Testis (tissue), 3 donors: Measurements from ENCODE around the gene PLXDC2. TPM values are rescaled to one million over a fixed set of nuclear protein-coding genes. Genes with fewer than 3 reads are reported as not detected.

Experiments used
- DNase-seq: peaks from one replicate; pipeline ENCODE4 v3.0.0-alpha.2; 2019
- H3K27ac ChIP-seq, 2 donors: fragments of 200-600 bp; sonication (generic); one replicate each; pipeline ENCODE4 v1.5.1; 2019
- H3K27me3 ChIP-seq: fragments of 200-600 bp; sonication (generic); one replicate; pipeline ENCODE4 v1.5.1; 2019
- H3K36me3 ChIP-seq: fragments of 200-600 bp; sonication (generic); one replicate; pipeline ENCODE4 v1.5.1; 2017; ENCODE audit warnings: low read depth; ENCODE audit errors: missing control alignments
- H3K4me1 ChIP-seq: fragments of 200-600 bp; sonication (generic); one replicate; pipeline ENCODE4 v1.5.1; 2019
- H3K4me3 ChIP-seq, 2 donors: fragments of 200-600 bp; sonication (generic); one replicate each; pipeline ENCODE4 v1.5.1; 2017 to 2019
- H3K9me3 ChIP-seq: fragments of 200-600 bp; sonication (generic); one replicate; pipeline ENCODE4 v1.5.1; 2017
- POLR2A ChIP-seq: fragments of 450-650 bp; IDR thresholded peaks from one replicate; pipeline ENCODE4 v1.6.1; 2017; ENCODE audit warnings: antibody characterized with exemption, mild to moderate bottlenecking, moderate library complexity
- WGBS, 2 donors: methylation state at CpG; one replicate each; pipeline ENCODE4 v1.1.5; 2018; 5-methylcytosine and 5-hydroxymethylcytosine counted together
- intact Hi-C: fragments of 100-400 bp; cut with DNase I; formaldehyde crosslinking; loops from one replicate; pipeline ENCODE4 v1.15.1; 2023; ENCODE audit warnings: low total_unique reads
- polyA plus RNA-seq: library from polyadenylated mRNA; stranded (reverse); fragments of 350-450 nt; fragmentation: Illumina TruSeq; extraction: RNeasy Lipid Tissue Mini Kit (QIAGEN cat#74804); gene quantifications from one replicate; pipeline ENCODE4 v1.2.3, GENCODE V29; 2014; ENCODE audit warnings: low read depth, low replicate concordance; ENCODE audit not compliant: insufficient read depth
- total RNA-seq, 2 donors: library from RNA; depleted of rRNA; stranded (reverse); fragments of >200 nt; gene quantifications; one replicate each; pipeline ENCODE4 v1.2.3, GENCODE V29; 2016
- TF ChIP-seq, protein P1 (sequence below), 3 experiments: fragments of 450-650 bp in 2 of 3; fragments of 200-600 bp in 1 of 3; sonication (generic) in 1 of 3; IDR thresholded peaks; one replicate each; pipeline ENCODE4 v1.5.1; 2016 to 2019; ENCODE audit warnings: antibody characterized with exemption in 3 of 3, mild to moderate bottlenecking in 2 of 3, moderate library complexity in 1 of 3

The PLXDC2 gene
- total and polyA plus RNA-seq, 3 donors from 2014 or later, result 27.5 to 81.7 (median 53.6) TPM

DNA sequence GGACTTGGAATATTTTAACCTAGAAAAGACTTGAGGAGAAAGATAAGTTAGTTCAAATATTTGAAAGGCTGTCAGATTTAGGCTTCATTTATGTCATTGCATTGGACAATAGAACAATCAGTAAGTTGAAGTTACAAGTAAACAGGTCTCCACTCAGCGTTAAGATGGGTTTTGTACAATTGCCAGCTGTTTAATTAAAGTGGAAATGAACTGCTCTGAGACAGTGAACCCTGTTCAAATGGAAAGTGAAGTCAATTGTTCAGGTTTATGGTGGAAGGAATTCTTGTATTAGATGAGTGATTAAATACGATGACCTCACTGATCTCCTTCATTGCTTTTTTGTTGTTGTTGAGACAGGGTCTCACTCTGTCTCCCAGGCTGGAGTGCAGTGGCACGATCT lies 151.7 kb downstream of the PLXDC2 start:
- H3K4me3 ChIP-seq, result no peak overlapping the region
- H3K27me3 ChIP-seq, result no peaks in the 10 kb centered on the region
- no peaks in the 10 kb centered on the region for H3K9me3 ChIP-seq
- no peak for DNase-seq
- TF ChIP-seq POLR2A, result no peak
- TF ChIP-seq, protein P1, sequence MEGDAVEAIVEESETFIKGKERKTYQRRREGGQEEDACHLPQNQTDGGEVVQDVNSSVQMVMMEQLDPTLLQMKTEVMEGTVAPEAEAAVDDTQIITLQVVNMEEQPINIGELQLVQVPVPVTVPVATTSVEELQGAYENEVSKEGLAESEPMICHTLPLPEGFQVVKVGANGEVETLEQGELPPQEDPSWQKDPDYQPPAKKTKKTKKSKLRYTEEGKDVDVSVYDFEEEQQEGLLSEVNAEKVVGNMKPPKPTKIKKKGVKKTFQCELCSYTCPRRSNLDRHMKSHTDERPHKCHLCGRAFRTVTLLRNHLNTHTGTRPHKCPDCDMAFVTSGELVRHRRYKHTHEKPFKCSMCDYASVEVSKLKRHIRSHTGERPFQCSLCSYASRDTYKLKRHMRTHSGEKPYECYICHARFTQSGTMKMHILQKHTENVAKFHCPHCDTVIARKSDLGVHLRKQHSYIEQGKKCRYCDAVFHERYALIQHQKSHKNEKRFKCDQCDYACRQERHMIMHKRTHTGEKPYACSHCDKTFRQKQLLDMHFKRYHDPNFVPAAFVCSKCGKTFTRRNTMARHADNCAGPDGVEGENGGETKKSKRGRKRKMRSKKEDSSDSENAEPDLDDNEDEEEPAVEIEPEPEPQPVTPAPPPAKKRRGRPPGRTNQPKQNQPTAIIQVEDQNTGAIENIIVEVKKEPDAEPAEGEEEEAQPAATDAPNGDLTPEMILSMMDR (IDR thresholded peaks at IDR 0.05), result no peak
- 77 to 79% methylated on average over 3 of the region's 3 CpGs for WGBS, 2 donors
- H3K27ac ChIP-seq, result no peak overlapping the region
- intact Hi-C loops, result no loop called here
- no peaks in the 10 kb centered on the region for H3K36me3 ChIP-seq
- peaks cover 16% of the 10 kb centered on the region for H3K4me1 ChIP-seq

DNA sequence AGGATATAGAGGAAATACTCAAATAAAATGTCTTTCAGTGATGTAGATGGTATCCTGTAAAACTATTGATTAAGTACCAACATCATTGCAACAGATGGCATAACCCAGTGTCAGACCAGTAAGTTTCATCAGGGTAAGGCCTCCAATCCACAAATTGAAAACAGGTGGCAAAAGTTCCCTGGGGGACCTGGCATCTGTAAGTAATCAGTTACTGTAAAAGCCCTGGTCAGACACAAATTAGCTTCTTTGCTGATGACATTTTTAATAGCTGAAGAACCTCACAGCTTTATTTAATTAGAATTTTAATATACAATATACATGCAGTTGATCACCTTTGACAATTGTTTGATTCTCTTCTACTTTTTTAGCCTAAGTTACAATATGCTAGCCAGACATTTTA lies 152.5 kb downstream of the PLXDC2 start:
- Histone ChIP-seq H3K4me3 (no peak overlapping the region), H3K27ac (no peak overlapping the region), H3K9me3 (no peaks in the 10 kb centered on the region), H3K4me1 (peaks cover 16% of the 10 kb centered on the region), H3K27me3 (no peaks in the 10 kb centered on the region), H3K36me3 (no peaks in the 10 kb centered on the region)
- DNase-seq, result no peak
- intact Hi-C loops, result no loop called here
- TF ChIP-seq POLR2A, result no peak
- TF ChIP-seq, protein P1 (IDR thresholded peaks at IDR 0.05), result no peak

DNA sequence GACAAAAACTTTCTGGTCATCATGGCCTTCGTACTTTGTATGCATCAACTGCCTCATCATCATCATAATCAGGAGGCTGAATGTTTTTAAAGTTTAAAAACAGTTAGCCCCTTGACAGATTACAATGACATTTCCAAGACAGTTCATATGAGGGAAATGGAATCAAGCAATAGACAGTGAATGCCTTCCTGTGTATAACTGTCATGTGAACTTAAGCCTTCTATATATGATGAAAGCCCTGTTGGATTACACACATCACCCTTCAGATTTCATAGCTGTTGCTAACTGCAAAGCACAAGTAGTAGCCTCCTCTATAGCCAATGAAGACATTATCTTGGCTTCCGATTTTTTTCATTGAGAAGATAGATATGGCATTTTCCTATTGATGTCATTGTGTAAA lies 154.0 kb downstream of the PLXDC2 start:
- 72 to 76% methylated on average over 2 of the region's 2 CpGs for WGBS, 2 donors
- intact Hi-C loops, result no loop called here

DNA sequence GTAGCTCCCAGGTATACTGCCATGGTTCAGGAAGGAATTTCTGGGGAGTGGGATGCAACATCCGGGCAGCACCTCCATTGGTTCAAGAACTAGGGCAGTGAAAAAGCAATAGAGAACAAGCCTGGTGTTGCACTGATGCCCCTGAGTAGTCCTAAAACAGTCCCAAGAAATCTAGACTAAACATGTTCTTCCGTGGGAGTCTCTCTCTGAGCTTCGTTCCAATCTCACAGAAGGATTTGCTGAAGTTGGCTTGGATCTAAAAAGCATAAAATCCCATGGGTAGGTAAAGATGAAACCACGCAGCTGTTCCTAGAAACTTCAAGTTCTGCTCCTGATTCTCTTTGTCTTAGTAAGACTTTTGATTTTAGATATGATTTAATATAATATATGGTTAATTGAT lies 154.5 kb downstream of the PLXDC2 start:
- Histone ChIP-seq H3K4me3 (no peak overlapping the region), H3K27ac (peak overlapping the region; percentile 12 to 21), H3K27me3 (no peaks in the 10 kb centered on the region), H3K9me3 (no peaks in the 10 kb centered on the region), H3K4me1 (peaks cover 22% of the 10 kb centered on the region), H3K36me3 (no peaks in the 10 kb centered on the region)
- DNase-seq, result no peak
- intact Hi-C loops, result no loop called here
- TF ChIP-seq POLR2A, result no peak
- TF ChIP-seq, protein P1 (IDR thresholded peaks at IDR 0.05), result no peak
- WGBS, 2 donors, result 33 to 41% methylated on average over 4 of the region's 4 CpGs

More for the DNA sequence above, 154.0 kb downstream of the PLXDC2 start:
- no peaks in the 10 kb centered on the region for H3K36me3 ChIP-seq
- no peak for DNase-seq
- H3K27me3 ChIP-seq, result no peaks in the 10 kb centered on the region
- no peak for TF ChIP-seq POLR2A
- TF ChIP-seq, protein P1 (IDR thresholded peaks at IDR 0.05), result no peak
- H3K4me3 ChIP-seq, result no peak overlapping the region
- H3K9me3 ChIP-seq, result no peaks in the 10 kb centered on the region
- H3K27ac ChIP-seq, result peak overlapping the region in 1 of 2 donors; percentile 21
- peaks cover 22% of the 10 kb centered on the region for H3K4me1 ChIP-seq

GRCh38 chr10:19971343-19972052 lies 155.3 kb downstream of the PLXDC2 start:
- Histone ChIP-seq H3K4me1 (peaks cover 22% of the 10 kb centered on the region), H3K9me3 (no peaks in the 10 kb centered on the region), H3K27me3 (no peaks in the 10 kb centered on the region), H3K36me3 (no peaks in the 10 kb centered on the region), H3K27ac (peak overlapping the region; percentile 12 to 21), H3K4me3 (no peak overlapping the region)
- TF ChIP-seq, protein P1 (IDR thresholded peaks at IDR 0.05), result no peak
- no peak for TF ChIP-seq POLR2A
- intact Hi-C loops, result no loop called here
- WGBS, 2 donors, result 56 to 59% methylated on average over 9 of the region's 9 CpGs
- DNase-seq, result no peak
